OCI-LY1 (cell line): ENCODE data around the gene OGG1.

ENCODE experiments used
- CTCF ChIP-seq: fragments of 200-600 bp; sonication (generic), shearing (Covaris generic); IDR thresholded peaks from 2 replicates; pipeline ENCODE4 v1.5.1; 2017; ENCODE audit warnings: mild to moderate bottlenecking, antibody characterized with exemption, low read length, moderate library complexity, mixed read lengths
- EZH2 ChIP-seq: fragments of 200-600 bp; sonication (generic), shearing (Covaris generic); IDR thresholded peaks from 2 replicates; pipeline ENCODE4 v1.8.0; 2017; ENCODE audit warnings: borderline replicate concordance, mixed run types, mild to moderate bottlenecking, antibody characterized with exemption, low read length, moderate library complexity, mixed read lengths

GRCh38 chr3:9762871-9763270 lies 13.1 kb downstream of the OGG1 start:
- TF ChIP-seq CTCF (no peak), EZH2 (no peak)
